GM19239 (cell line): ENCODE data around the gene NTHL1.

Experiments used
- DNase-seq: peaks from one replicate; pipeline ENCODE4 v3.0.0; 2011; ENCODE audit warnings: low spot score; ENCODE audit not compliant: insufficient read length
- FAIRE-seq: peaks from 2 replicates; lab custom pipeline; 2011; peaks lifted over from hg19 to GRCh38; lab: Jason Lieb, UNC

NTHL1 gene

GRCh38 chr16:2047330-2048115 lies at the start of gene NTHL1, which contains the start of gene TSC2:
TSS of gene NTHL1 (minus strand) at chr16:2047834. CDS start at chr16:2047823, 11 bp downstream.
TSS of gene TSC2 (plus strand) at chr16:2047985. CDS start at chr16:2048616, 631 bp downstream.
- peak; percentile 100 for DNase-seq
- FAIRE-seq: peak; percentile 93

DNA sequence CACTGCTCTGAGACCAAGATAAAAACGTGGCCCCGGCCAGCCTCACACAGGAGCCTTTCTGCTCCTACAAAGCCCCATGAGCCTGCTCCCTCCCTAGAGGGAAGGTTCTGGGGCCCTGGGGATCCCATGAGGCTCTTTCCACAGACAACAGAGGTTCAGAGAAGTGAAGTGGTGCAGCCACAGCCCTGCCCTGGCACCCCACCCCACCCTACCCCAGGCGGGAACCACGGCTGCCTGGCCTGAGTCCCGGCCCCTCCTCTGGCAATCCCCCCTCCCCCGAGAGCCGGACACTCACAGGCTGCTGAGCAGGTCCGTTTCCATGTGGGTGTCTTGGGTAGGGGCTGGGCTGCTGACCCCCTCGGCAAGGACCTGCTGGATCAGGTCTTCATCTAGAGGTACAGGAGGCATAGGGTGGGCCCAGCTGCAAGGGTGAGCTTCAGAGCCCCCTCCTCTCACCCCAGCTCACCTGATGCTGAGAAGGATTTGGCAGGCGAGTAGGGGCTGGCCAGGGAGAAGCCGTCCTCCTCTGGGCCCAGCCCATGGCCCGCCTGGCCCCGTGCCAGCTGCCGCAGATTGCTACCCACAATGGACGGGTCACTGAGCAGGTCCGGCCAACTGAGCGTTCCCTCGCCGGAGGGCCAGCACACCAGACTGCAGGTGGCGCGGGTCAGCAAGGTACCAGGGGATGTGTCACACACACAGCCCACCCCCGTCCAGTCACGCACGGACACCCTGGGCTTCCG lies 49.4 kb upstream of the NTHL1 start:
- no peak for DNase-seq

GRCh38 chr16:2095918-2096582 lies 48.4 kb upstream of the NTHL1 start:
- FAIRE-seq: no peak
- no peak for DNase-seq

More for the DNA sequence above, 49.4 kb upstream of the NTHL1 start:
- no peak for FAIRE-seq

DNA sequence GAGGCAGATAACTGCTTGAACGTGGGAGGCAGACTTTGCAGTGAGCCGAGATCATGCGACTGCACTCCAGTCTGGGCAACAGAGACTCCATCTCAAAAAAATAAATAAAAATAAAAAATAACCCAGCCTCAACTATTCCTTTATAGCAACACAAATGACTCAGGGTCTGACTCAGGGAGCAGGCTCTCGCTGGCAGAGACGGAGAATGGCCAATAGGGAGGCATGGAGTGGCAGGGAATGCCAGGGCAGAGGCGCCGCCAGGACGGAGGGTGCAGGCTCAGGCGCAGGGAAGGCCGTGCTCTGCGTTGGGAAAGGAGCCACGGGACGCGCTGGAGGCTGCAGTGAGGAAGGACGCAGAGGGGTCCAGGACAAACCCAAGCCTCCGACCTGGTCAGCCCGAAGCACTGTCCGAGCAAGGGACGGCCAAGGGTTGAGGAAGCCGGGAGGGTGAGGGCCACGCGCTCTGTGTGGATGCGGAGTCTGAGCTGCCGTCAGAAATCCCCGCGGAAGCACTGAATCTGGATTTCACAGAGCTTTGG lies 47.8 kb upstream of the NTHL1 start:
- FAIRE-seq (no peak), DNase-seq (no peak)

DNA sequence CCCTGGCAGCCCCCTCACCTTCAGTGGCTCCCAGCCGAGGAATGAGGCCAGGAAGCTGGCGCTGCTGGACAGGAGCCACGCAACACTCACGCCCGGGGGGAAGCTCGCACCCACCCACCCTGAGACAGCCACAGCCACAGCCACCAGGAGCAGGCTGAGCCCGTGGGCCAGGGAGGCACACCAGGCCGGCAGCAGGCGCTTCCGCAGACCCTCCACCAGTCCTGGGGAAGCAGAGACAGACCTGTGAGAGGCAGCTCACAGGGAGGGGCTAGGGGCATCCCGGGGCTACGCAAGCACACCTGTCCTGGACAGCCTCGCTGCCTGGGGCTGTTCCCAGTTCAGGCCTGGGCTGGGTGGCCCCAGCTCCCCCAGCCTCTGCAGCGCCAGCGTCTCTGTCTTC lies 46.2 kb upstream of the NTHL1 start:
- FAIRE-seq (no peak), DNase-seq (no peak)

DNA sequence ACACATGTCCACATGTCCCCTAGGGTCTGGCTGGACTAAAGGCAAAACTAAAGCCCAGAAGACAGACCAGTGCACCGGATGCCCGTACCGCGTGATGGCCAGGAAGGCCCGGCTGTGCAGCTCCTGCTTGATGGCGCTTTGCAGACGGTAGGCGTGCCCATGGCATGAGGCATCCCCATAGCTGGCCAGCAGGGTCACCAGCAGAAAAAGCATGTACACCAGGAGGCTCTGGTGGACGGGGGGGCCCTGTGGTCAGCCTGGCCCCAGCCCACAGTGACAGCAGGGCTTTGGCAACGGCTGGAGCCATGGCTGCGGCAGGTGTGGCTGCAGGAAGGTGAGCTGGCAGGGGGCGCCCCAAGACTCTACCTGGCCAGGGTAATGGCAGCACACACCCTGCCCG lies 45.2 kb upstream of the NTHL1 start:
- FAIRE-seq: no peak

DNA sequence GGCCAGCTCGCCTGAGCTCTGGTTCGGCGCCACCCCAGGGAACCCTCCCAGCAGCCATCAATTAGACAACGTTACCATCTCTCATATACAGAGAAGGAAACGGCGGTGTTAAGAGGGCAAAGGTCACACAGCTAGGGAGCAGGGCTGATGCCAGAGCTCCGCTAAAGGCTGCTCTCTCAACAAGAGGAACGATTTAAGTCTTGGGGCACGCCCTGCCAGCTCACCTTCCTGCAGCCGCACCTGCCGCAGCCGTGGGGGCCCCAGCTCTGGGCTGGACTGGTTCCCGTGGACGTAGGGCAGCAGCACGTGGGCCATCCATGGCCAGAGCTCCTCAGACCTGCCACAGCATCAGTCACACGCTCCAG lies 44.6 kb upstream of the NTHL1 start:
- FAIRE-seq: no peak
- no peak for DNase-seq

More for the DNA sequence above, 45.2 kb upstream of the NTHL1 start:
- no peak for DNase-seq

GRCh38 chr16:2091547-2092255 lies 44.1 kb upstream of the NTHL1 start:
- FAIRE-seq: no peak
- DNase-seq: no peak

- DNase-seq (no peak), FAIRE-seq (no peak)
Observed at GRCh38 chr16:2090777-2091546, 43.3 kb upstream of the NTHL1 start.

GRCh38 chr16:2090481-2090776 lies 42.8 kb upstream of the NTHL1 start:
- no peak for FAIRE-seq
- DNase-seq: no peak

DNA sequence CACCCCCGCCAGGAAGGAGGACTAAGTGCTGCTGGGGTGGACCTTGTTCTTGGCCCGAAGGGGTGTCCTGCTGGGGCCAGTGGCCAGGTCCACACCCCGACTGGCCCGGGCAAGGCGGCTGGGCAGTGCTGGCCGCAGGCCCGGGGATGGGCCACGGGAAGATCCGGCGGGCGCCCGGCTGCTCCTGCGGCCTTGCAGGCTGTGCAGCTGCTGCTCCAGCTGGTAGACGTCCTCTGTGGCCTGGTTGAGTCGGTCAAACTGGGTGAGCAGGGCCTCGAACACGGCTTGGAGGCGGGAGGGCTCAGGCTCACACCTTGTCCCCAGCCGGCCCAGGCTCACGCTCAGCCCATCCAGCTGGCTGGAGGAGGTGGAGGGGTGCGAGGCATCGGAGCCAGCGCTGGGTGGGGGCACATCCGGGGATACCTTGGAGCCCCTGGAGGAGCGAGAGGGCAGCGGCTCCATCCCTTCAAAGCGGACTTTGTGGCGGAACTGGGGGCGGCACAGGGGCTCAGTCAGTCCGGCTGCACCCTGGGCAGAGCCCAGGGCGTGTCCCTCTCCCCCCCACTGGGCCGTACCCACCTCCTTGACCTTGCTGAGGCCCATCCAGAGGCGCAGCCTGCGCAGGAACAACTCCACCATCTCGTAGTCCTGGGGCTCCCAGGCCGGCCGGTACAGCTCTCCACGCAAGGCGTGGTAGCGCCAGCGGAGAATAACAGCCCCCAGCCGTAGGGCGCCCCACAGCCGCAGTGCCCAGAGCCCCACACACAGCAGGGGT lies 42.3 kb upstream of the NTHL1 start:
- DNase-seq: no peak
- FAIRE-seq: no peak

- DNase-seq (no peak), FAIRE-seq (no peak)
Observed at GRCh38 chr16:2088759-2089358, 41.2 kb upstream of the NTHL1 start.

DNA sequence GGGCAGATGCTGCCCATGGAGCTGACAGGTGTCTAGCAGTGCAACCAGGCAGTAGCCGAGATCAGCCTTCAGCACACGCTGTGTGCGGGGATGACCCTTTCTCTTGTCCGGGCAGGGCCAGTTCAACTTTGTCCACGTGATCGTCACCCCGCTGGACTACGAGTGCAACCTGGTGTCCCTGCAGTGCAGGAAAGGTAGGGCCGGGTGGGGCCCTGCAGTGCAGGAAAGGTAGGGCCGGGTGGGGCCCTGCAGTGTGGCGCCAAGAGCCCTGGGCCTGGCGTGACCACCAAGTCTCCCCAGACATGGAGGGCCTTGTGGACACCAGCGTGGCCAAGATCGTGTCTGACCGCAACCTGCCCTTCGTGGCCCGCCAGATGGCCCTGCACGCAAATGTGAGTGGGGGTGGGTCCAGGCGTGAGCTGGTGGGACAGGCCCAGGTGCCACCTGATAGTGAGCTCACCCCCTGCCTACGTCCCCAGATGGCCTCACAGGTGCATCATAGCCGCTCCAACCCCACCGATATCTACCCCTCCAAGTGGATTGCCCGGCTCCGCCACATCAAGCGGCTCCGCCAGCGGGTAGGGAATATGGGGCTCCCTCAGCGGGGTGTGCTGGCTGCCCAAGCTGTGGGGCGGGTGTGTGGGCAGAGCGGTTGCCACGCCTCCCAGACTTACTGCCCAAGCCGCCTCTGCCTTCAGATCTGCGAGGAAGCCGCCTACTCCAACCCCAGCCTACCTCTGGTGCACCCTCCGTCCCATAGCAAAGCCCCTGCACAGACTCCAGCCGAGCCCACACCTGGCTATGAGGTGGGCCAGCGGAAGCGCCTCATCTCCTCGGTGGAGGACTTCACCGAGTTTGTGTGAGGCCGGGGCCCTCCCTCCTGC lies 40.4 kb upstream of the NTHL1 start:
- DNase-seq (no peak), FAIRE-seq (no peak)

DNA sequence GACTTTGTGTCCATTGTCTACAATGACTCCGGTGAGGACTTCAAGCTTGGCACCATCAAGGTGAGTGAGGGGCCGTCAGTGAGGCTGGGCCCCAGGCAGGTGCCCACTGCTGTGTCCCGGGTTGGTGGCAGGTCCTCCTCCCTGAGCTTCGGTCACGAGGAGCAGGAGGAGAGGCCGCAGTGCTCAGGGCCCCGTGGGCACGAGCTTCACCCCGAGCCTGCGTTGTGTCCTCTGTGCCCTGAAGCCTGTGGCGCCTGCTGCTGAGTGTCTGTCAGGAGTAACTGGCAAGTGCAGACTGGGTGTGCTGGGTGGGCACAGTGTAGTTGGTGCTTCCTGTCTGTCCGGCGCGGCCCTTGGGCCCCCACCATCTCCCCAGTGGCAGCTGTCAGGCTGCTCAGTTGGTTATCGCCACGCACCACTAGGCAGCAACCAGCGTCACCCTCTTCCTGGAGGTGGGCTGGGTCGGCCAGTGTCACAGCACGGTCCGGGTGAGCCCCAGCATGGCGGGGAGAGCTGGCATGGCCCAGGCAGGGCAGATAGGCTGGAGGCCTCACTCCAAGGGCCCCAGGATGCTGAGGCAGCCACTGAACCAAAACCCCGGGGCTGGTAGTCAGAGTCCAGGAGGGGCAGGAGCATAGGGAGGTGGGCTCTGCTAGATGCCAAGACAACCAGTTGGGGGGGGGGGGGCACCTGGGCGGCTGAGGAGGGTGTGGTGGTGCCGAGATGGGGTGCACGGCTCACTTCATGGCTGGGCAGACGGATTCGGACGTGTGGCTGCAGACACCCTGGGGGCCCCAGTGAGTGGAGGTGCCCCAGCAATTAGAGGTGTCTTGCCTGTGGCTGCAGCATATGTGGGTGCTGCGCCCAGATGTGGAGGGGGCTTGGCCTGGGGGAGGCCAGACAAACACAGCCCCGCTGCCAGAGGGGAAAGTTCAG lies 39.4 kb upstream of the NTHL1 start:
- DNase-seq (no peak), FAIRE-seq (no peak)

- FAIRE-seq: no peak
Observed at GRCh38 chr16:2086106-2086742, 38.6 kb upstream of the NTHL1 start.

GRCh38 chr16:2085669-2086068 lies 38.0 kb upstream of the NTHL1 start:
- DNase-seq: no peak
- no peak for FAIRE-seq

More at GRCh38 chr16:2086106-2086742, 38.6 kb upstream of the NTHL1 start:
- no peak for DNase-seq
